UCSD-AML1 (cell line): ENCODE results near the gene NTMT1.
A peak's percentile ranks its signal among the peaks of the same experiment; 100 is the strongest.

Experiments
- DNase-seq: peaks from one replicate; lab custom pipeline; 2025; ENCODE audit not compliant: unreplicated experiment; lab: John Stamatoyannopoulos, UW

Gene NTMT1

GRCh38 chr9:129613520-129614175 lies 12.3 kb upstream of the NTMT1 start:
- no peak for DNase-seq

GRCh38 chr9:129614932-129615331 lies 11.0 kb upstream of the NTMT1 start:
- no peak for DNase-seq

DNA sequence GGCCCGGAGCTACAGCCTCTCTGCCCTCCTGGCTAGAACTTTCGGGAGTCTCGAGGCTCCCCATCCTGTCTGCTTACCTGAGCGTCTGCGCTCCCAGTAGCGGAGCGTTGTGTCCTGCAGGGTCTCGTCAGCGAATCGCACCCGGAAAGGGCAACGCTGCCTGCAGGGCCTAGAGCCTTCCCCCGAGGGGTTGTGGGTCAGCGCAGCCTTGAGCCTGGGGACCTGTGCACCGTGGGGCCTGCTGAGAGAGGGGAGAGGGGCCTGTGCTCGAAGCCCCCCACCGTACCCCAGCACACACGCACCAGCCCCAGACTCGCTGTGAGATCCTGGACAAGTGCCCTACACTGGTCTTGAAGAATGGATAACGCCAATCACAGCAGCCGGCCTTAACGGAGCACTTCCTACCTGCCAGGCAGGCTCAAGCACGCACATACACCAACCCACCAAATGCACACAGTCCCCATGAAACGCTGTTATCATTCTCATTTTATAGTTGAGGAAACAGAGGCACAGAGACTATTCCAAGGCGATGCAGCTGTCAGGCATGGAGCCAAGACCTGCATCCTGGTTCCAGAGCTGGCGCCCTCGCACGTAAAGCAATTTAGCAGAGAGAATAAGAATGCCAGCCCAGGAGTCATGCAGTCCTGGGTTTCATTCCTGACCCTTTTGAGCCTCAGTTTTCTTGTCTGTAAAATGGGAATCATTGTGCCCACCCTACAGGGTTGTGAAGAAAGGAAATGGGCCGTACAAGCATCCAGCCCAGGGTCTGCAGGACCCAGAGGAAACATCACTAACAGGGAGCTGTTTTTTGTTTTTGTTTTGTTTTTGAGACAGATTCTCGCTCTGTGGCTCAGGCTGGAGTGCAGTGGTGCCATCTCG lies 10.3 kb upstream of the NTMT1 start:
- no peak for DNase-seq

- DNase-seq = no peak
Observed at GRCh38 chr9:129617167-129617566, 8.8 kb upstream of the NTMT1 start.

DNA sequence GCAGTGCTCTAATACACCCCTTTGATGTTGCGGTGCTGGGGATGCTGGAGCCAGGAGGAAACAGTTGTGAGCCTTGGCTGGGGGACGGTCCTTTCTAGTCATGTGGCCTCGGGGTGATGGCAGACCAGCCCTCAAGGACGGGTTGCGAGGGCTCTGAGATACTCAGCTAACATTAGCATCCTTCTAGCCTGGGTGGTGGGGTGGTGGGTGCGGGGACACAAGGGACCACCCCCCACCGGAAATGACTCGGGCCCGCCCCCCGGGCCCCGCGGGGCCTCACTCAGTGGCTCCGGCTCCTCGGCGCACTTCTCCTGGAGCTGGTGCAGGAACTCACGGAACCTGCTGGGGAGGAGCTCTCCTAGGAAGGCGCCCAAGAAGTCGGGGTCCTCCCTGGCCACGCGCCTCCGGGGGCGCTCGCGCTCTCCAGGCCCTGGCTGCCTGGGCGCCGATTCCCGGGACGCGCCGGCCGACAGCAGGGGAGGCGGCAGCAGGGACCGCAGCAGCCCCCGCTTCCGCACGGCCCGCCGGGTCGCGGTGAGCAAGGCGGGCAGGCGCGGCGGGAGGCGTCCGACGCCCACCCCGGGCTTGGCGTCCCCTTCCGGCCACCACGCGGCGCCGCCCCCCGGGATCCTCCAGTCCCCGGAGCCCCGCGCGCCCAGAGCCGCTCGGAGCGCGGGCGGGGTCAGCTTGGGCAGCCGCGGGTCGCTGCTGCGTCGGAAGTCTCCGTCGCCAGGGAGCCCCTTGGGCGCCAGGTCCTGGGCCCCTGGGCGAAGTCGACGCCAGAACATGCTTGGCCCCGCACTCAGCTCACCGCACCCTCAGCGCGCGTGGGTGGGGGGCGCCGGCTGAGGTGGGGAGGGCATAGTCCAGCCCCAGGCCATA lies 5.9 kb upstream of the NTMT1 start:
- DNase-seq = peak; percentile 42

GRCh38 chr9:129620669-129621295 lies 5.2 kb upstream of the NTMT1 start, which contains the start of gene C9orf50:
TSS of gene C9orf50 (minus strand) at chr9:129621101. CDS start at chr9:129620574, 527 bp downstream.
- DNase-seq = no peak

- no peak for DNase-seq
Observed at GRCh38 chr9:129623331-129623730, 2.6 kb upstream of the NTMT1 start.

- peak; percentile 75 for DNase-seq
Observed at GRCh38 chr9:129624168-129624759, 1.7 kb upstream of the NTMT1 start.

DNA sequence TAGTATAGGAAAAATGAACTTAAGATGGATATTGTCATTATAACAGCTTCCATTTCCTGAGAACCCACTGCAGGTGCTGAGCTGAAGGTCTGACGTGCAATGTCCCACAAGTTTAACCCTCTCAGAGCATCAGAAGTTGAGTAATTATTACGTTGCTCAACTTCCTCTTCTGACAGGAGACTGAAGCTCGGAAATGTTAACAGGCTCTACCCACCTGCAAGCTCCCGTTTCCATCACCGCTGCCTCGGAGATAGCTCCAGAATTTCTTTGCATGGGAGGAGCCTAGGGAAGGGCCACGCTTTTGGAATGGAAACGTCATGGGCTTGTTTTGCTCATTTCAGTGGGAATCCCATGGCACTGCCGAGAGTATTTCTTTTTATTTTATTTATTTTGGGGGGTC lies 1.0 kb upstream of the NTMT1 start:
- peak; percentile 40 for DNase-seq

DNA sequence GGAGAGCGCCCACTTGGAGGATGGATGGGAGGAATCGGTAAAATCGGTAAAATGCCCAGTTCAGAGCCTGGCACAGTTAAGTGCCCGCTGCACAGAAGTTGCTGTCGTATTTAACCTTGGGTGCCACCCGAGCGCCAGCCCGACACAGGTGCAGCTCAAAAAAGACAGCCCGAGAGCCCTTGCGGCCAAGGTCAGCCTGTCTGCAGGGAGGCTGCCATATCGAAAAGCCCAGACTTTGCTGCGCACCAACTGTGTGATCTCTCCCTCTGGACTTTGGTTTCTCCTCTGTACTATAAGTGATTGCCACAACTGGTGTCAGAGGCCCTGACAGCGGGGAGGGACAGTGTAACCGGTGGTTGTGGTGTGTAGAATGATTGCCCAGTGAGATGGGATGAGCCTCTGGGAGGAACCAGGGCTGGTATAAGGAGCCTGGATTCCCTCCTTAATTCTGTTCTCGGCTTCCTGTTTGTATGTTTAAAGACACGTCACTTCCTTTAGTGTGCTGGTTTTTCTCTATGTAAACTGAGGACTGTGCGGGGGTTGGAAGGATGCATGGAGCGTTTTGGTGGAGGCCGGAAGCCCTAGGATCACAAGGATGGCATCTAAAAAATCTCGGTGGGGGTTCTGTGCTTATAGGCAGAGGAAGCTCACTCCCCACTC lies 792 bp downstream of the NTMT1 start:
- no peak for DNase-seq

DNA sequence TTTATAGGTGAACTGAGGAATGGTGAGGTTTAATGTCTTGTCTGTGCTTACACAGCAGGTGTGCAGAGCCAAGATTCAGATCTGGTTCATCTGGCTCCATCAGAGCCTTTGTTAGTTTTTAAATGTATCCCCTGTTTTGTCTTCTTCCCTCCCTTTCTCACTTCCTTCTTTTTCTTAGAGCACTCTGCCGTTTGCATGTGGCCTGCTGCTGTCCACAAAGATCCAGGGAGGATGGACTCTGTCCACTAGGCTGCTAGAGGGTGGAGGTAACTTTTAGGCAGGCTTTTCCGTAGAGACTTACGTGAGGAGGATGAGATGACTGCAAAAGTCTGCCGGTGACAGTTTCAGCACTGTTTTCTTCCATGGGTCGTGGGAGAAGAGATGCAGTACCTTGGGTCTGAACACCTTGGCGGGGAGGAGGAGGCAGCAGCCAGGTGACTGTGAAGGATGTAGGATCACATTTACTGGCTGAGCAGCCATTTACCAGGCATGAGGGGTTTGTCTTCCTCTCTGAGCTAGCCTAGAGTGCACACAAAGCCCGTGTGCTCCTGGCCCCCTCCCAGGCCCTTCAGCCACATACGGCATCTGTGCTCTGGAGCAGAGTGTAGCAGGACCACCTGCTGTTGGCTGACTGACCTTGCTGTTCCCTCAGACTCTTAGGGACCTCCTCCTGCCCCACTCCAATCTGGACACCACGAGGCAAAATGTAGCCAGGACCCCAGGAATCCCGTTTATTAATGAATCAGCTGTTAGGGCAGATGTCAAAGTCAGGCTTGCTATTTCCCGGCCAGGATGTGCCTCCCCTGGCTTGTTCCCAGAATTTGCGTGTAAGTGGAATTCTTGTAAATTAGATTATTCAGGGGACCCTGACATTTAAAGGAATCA lies 1.8 kb downstream of the NTMT1 start:
- no peak for DNase-seq

DNA sequence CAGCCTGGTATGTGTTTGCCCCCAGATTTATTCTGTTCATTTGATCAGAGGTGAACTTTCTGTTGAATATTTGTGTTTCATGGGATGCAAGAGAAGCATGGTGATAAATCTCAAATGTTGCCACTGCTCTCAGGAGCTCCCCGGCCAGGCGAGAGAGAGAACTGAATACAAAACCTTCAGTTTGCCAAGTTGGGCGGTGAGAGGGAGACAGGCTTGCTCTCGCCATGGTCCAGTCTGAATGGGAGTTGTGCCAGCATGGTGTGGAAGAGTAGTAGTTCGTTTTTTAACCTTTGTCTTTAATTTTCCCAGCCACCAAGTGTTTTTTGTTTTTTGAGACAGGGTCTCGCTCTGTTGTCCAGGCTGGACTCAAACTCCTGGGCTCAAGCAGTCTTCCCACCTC lies 2.7 kb downstream of the NTMT1 start:
- DNase-seq = no peak

- no peak for DNase-seq
Observed at GRCh38 chr9:129629251-129629820, 3.4 kb downstream of the NTMT1 start.

DNA sequence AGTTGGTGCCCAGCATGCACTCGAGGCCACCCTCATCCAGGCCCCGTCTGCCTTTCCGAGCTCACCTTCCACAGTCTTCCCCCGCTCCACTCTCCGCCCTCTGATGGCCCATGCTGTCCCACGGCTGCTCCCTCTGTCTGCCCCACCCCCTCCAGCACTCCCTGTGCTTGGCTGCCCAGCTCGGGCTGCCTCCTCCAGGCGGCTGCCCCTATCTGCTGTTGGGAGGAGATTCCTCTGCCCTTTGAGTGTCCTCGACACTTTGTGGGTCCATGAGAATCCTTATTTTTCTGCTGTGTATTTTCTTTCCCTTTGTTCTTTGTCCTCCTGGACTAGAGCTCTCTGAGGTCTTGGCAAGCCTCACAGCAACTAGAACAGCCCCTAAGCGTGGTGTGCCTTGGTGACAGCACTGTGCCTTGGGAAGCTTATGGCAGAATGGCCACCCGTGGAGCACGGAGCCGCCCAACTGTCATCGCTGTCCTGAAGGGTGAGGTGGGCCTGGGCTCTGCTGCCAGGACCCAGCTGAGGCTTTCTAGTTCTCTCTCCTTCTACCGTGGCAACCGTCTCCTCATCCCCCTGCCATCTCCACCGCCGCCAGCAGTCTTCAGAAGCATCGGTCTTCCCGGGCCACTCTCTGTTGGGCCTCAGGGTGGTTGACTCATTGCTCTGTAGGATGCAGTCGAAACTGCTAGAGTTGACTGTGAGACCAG lies 5.2 kb downstream of the NTMT1 start:
- no peak for DNase-seq

- DNase-seq = no peak
Observed at GRCh38 chr9:129631674-129632129, 5.7 kb downstream of the NTMT1 start.

DNA sequence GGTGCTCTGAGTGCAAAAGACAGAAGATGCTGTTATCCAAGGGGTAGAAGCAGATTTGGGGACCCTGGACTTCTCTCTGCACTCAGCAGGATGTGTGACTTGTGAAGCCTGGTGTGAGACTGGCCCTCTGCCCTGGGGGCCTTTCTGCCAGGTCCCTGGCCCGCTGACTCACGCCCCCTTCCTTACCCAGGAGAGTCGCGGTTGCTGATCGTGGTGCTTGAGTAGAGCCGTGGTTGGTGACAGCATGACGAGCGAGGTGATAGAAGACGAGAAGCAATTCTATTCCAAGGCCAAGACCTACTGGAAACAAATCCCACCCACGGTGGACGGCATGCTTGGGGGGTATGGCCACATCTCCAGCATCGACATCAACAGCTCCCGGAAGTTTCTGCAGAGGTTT lies 6.5 kb downstream of the NTMT1 start:
- no peak for DNase-seq

GRCh38 chr9:129633207-129633606 lies 7.2 kb downstream of the NTMT1 start:
- DNase-seq = no peak

DNA sequence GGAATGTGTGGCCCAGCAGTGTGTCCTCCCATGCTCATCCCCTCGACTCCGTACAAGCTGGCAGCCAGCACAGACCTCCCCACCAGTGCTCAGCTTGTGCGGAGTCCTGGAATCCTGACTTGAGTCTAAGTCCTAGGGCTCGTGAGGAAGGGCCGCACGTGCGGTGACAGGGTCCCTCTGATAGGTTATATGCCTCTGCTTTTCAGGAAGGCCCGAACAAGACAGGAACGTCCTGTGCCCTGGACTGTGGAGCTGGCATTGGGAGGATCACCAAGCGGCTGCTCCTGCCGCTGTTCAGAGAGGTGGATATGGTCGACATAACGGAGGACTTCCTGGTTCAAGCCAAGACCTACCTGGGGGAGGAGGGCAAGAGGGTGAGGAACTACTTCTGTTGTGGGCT lies 7.9 kb downstream of the NTMT1 start:
- DNase-seq = no peak
